HG02970 (cell line): Measurements from ENCODE around the gene TRAF2.

ENCODE experiments used
- ATAC-seq: cut with Tn5 transposase; IDR thresholded peaks from one replicate; pipeline ENCODE4 v1.9.1; 2021; ENCODE audit warnings: mild to moderate bottlenecking, moderate library complexity, moderate number of reproducible peaks; ENCODE audit not compliant: unreplicated experiment, low FRiP score

The TRAF2 gene

GRCh38 chr9:136910197-136910900 is 24.0 kb downstream of the TRAF2 start:
- no peak for ATAC-seq

GRCh38 chr9:136910901-136911245 is 24.6 kb downstream of the TRAF2 start:
- no peak for ATAC-seq

GRCh38 chr9:136913701-136914438 is 27.6 kb downstream of the TRAF2 start:
- ATAC-seq: no peak

- ATAC-seq: no peak
Observed at GRCh38 chr9:136915632-136916329, 29.5 kb downstream of the TRAF2 start.

GRCh38 chr9:136916330-136917184 is 30.2 kb downstream of the TRAF2 start:
- ATAC-seq: no peak

- ATAC-seq: no peak
Observed at GRCh38 chr9:136917902-136918301, 31.6 kb downstream of the TRAF2 start.

GRCh38 chr9:136920069-136920468 is 33.8 kb downstream of the TRAF2 start:
- no peak for ATAC-seq

- no peak for ATAC-seq
Observed at GRCh38 chr9:136920734-136921231, 34.5 kb downstream of the TRAF2 start.

- no peak for ATAC-seq
Observed at GRCh38 chr9:136921307-136921706, 35.0 kb downstream of the TRAF2 start.

- ATAC-seq: no peak
Observed at GRCh38 chr9:136921718-136922117, 35.4 kb downstream of the TRAF2 start.

- no peak for ATAC-seq
Observed at GRCh38 chr9:136922540-136922939, 36.2 kb downstream of the TRAF2 start.

GRCh38 chr9:136923881-136924280 is 37.6 kb downstream of the TRAF2 start:
- no peak for ATAC-seq

GRCh38 chr9:136925414-136926153 is 39.3 kb downstream of the TRAF2 start:
- no peak for ATAC-seq

- ATAC-seq: no peak
Observed at GRCh38 chr9:136926154-136926704, 39.9 kb downstream of the TRAF2 start.

GRCh38 chr9:136926749-136927148 is 40.4 kb downstream of the TRAF2 start:
- no peak for ATAC-seq

GRCh38 chr9:136927343-136928271 is 41.3 kb downstream of the TRAF2 start:
- no peak for ATAC-seq

GRCh38 chr9:136928591-136928990 is 42.3 kb downstream of the TRAF2 start:
- no peak for ATAC-seq

- no peak for ATAC-seq
Observed at GRCh38 chr9:136930014-136930413, 43.7 kb downstream of the TRAF2 start.
